ENCODE results near the gene DHX35. TPM values are rescaled to one million over a fixed set of nuclear protein-coding genes. Genes with fewer than 3 reads are reported as not detected.

DHX35 gene
- total and polyA plus RNA-seq, 2 of the 8 experiments (the other 6 are each of a cell fraction or from before 2014, with no cell fraction given), result 21.9 to 27.7 TPM

- Histone ChIP-seq H4K91ac (replicated peaks; ENCODE audit: insufficient read length, low read length) (no peak overlapping the region), H3K79me1 (ENCODE audit: low read depth, low read length) (no peaks in the 10 kb centered on the region; the same call in 1 of the 2 replicates), H3K79me2 (ENCODE audit: control insufficient read depth in 1 of 2, insufficient read depth in 2 of 2, low read length in 2 of 2) (no peaks in the 10 kb centered on the region), H3K4ac (replicated peaks; ENCODE audit: insufficient read length, low read depth, low read length) (no peak overlapping the region), H3K14ac (ENCODE audit: insufficient read length) (no peak overlapping the region), H3K27me3 (replicated peaks in 1 of 4; ENCODE audit: control insufficient read depth in 3 of 4, extremely low read depth in 1 of 4, insufficient read depth in 3 of 4, low read length in 3 of 4) (no peaks in the 10 kb centered on the region; a peak in 1 of 7 replicates), H3K36me3 (ENCODE audit: control insufficient read depth in 2 of 4, insufficient read depth in 4 of 4, low read length in 3 of 4) (peaks cover 11 to 37% (median 26%) of the 10 kb centered on the region in 4 experiments; a peak in 6 of 8 replicates), H3K9ac (replicated peaks in 1 of 4; ENCODE audit: extremely low read depth in 1 of 4, low read depth in 3 of 4, low read length in 3 of 4) (no peak overlapping the region), H3K4me2 (ENCODE audit: insufficient read depth in 1 of 2, low read depth in 2 of 2, low read length in 2 of 2) (no peak overlapping the region), H4K20me1 (replicated peaks in 1 of 2; ENCODE audit: control insufficient read depth in 1 of 2, insufficient read depth in 2 of 2, low read length in 2 of 2) (no peaks in the 10 kb centered on the region), H3K18ac (ENCODE audit: extremely low read depth, low read length) (no peak overlapping the region), H3K4me3 (ENCODE audit: extremely low read depth in 1 of 4, insufficient read depth in 2 of 4, low read depth in 3 of 4, low read length in 4 of 4) (no peak overlapping the region), H2BK15ac (ENCODE audit: low read length) (no peak overlapping the region), H3K27ac (ENCODE audit: low read depth, low read length) (no peak overlapping the region), H3K23me2 (ENCODE audit: low read depth, low read length) (no peaks in the 10 kb centered on the region), H2BK20ac (ENCODE audit: low read length) (no peak overlapping the region), H2BK120ac (replicated peaks; ENCODE audit: low read depth, low read length) (no peak overlapping the region), H4K8ac (ENCODE audit: extremely low read depth, insufficient read depth, low read length) (0 out of 2 replicates have a peak overlapping the region, but pooled peaks have one; percentile 4), H4K5ac (ENCODE audit: insufficient read length, low read depth, low read length) (no peak overlapping the region), H3K4me1 (replicated peaks in 1 of 4; ENCODE audit: control insufficient read depth in 3 of 4, insufficient read depth in 4 of 4, low read length in 3 of 4) (no peaks in the 10 kb centered on the region), H2BK5ac (ENCODE audit: low read depth, low read length) (no peak overlapping the region), H3K9me3 (ENCODE audit: insufficient read depth in 2 of 2, low read depth in 1 of 2, low read length in 1 of 2) (no peaks in the 10 kb centered on the region), H2BK12ac (ENCODE audit: low read depth, low read length) (no peak overlapping the region), H2AFZ (ENCODE audit: low read length) (no peak overlapping the region), H2AK5ac (ENCODE audit: low read depth, low read length) (no peak overlapping the region), H3K23ac (ENCODE audit: insufficient read length) (no peak overlapping the region), H3K56ac (replicated peaks; ENCODE audit: insufficient read length, low read depth, low read length) (no peak overlapping the region)
- FAIRE-seq (no peak), DNase-seq (ENCODE audit: low read depth in 1 of 2, low spot score in 2 of 2) (no peak)
- TF ChIP-seq RAD21 (IDR thresholded peaks at IDR 0.05 in 1 of 2, conservative IDR thresholded peaks at IDR 0.05 in 1 of 2; ENCODE audit: low read depth in 2 of 2, low read length in 2 of 2), result no peak
- TF ChIP-seq TEAD4 (IDR thresholded peaks at IDR 0.05; ENCODE audit: low read depth, low read length), result no peak
- POLR2A ChIA-PET (ENCODE audit: partially characterized antibody), result no interaction called here
- 91% methylated on average over 6 of the region's 6 CpGs; no CpG with 5 or more reads in 1 of the 2 experiments for WGBS, 2 experiments (ENCODE audit: extremely low coverage in 1 of 2, insufficient coverage in 1 of 2, insufficient read length in 1 of 2, insufficient replicate concordance in 2 of 2, low coverage in 1 of 2, low lambda C conversion rate in 2 of 2, missing lambda C conversion rate in 1 of 2)
- CTCF ChIA-PET (ENCODE audit: partially characterized antibody), result interaction anchor here (0.7 to 2.1 kb wide), 5 partner anchors 10 to 25 kb away, joined by 3 to 7 read pairs (median 3); no protein-coding TSS in a partner anchor
These were observed 76.4 kb downstream of the DHX35 start for GRCh38 chr20:39038495-39038894.
